ENCODE results near the gene ATG10. TPM values are rescaled to one million over a fixed set of nuclear protein-coding genes. Genes with fewer than 3 reads are reported as not detected.
"Not testable (repeated sequence)": the region's sequence is repeated elsewhere in the genome, so short reads cannot be mapped to it uniquely, and the experiment has no call there.

ATG10 gene
- total and polyA plus RNA-seq, 11 donors = 2.7 to 10.7 (median 5.7) TPM

GRCh38 chr5:82022499-82022898, 50.7 kb downstream of the ATG10 start:
- TF ChIP-seq POLR2A (IDR thresholded peaks at IDR 0.05) (no peak), CTCF (IDR thresholded peaks at IDR 0.05) (no peak)
- Histone ChIP-seq H3K4me1 (peaks cover 0 to 20% (median 10%) of the 10 kb centered on the region in 12 donors), H3K27me3 (no peaks in the 10 kb centered on the region), H3K9me3 (no peaks in the 10 kb centered on the region), H3K27ac (no peak overlapping the region), H3K36me3 (no peaks in the 10 kb centered on the region), H3K4me3 (no peak overlapping the region)
- ATAC-seq (no peak), DNase-seq (no peak)
- intact Hi-C loops (cut with DNase I) = no loop called here
- 91 to 99% (median 94%) methylated on average over 1 of the region's 1 CpG for WGBS, 4 donors

- H3K27ac ChIP-seq = no peak overlapping the region
- H3K27me3 ChIP-seq = no peaks in the 10 kb centered on the region
- no peaks in the 10 kb centered on the region for H3K36me3 ChIP-seq
- H3K9me3 ChIP-seq = no peaks in the 10 kb centered on the region
- WGBS, 4 donors = 77 to 97% (median 96%) methylated on average over 3 of the region's 3 CpGs
- intact Hi-C loops (cut with DNase I) = no loop called here
- DNase-seq = no peak
- H3K4me3 ChIP-seq = no peak overlapping the region
- TF ChIP-seq POLR2A (IDR thresholded peaks at IDR 0.05) = no peak
- TF ChIP-seq CTCF (IDR thresholded peaks at IDR 0.05) = no peak
- no peak for ATAC-seq
- H3K4me1 ChIP-seq = peaks cover 0 to 14% (median 7%) of the 10 kb centered on the region in 12 donors
Observed at GRCh38 chr5:82023644-82024043, 51.8 kb downstream of the ATG10 start.

GRCh38 chr5:82031220-82032119, 59.6 kb downstream of the ATG10 start:
- H3K27ac ChIP-seq = no peak overlapping the region
- DNase-seq = peak in 1 of 5 donors; percentile 25
- WGBS, 4 donors = 65 to 71% (median 67%) methylated on average over 4 of the region's 4 CpGs
- H3K4me1 ChIP-seq = peaks cover 0 to 10% (median 4%) of the 10 kb centered on the region in 12 donors
- intact Hi-C loops (cut with DNase I) = loop anchor here in 1 of 10 donors (10.0 kb wide), 1 partner anchor 137 kb away; no protein-coding TSS in a partner anchor
- no peaks in the 10 kb centered on the region for H3K27me3 ChIP-seq
- H3K4me3 ChIP-seq = no peak overlapping the region
- no peaks in the 10 kb centered on the region for H3K9me3 ChIP-seq
- TF ChIP-seq POLR2A (IDR thresholded peaks at IDR 0.05) (no peak), CTCF (IDR thresholded peaks at IDR 0.05) (no peak)
- peak in 3 of 4 donors; percentile 18 to 54 (median 47) for ATAC-seq
- H3K36me3 ChIP-seq = no peaks in the 10 kb centered on the region

GRCh38 chr5:82042894-82043293, 71.1 kb downstream of the ATG10 start:
- ATAC-seq; H3K4me3 ChIP-seq; H3K36me3 ChIP-seq; H3K27me3 ChIP-seq; DNase-seq; intact Hi-C loops (cut with DNase I); H3K27ac ChIP-seq; H3K9me3 ChIP-seq: not testable (repeated sequence)
- 80 to 100% (median 99%) methylated on average over 1 of the region's 1 CpG for WGBS, 4 donors
- peaks cover 0 to 19% (median 0%) of the 10 kb centered on the region in 12 donors for H3K4me1 ChIP-seq

Data from heart left ventricle (tissue), 16 donors.